SW 1271 (cell line): ENCODE results near the gene EEF1G.
A peak's percentile ranks its signal among the peaks of the same experiment; 100 is the strongest.

Source experiments
- DNase-seq, 2 experiments: peaks; one replicate each; lab custom pipeline; 2025; lab: John Stamatoyannopoulos, UW

EEF1G gene

GRCh38 chr11:62539238-62539925 is 34.3 kb downstream of the EEF1G start:
- DNase-seq: peak in 1 of 2 experiments; percentile 38

GRCh38 chr11:62538470-62539237 is 35.0 kb downstream of the EEF1G start:
- no peak for DNase-seq

- no peak for DNase-seq
These were observed 37.3 kb downstream of the EEF1G start for GRCh38 chr11:62536301-62536957.

- DNase-seq: no peak
These were observed 37.9 kb downstream of the EEF1G start for GRCh38 chr11:62535802-62536201.

GRCh38 chr11:62534779-62535545 is 38.7 kb downstream of the EEF1G start:
- no peak for DNase-seq

- DNase-seq: no peak
These were observed 41.6 kb downstream of the EEF1G start for GRCh38 chr11:62532096-62532495.

- DNase-seq: no peak
These were observed 56.8 kb downstream of the EEF1G start for GRCh38 chr11:62516736-62517371.

GRCh38 chr11:62514151-62514550 is 59.5 kb downstream of the EEF1G start:
- no peak for DNase-seq

- no peak for DNase-seq
These were observed 60.1 kb downstream of the EEF1G start for GRCh38 chr11:62513626-62514025.

GRCh38 chr11:62512961-62513360 is 60.7 kb downstream of the EEF1G start:
- no peak for DNase-seq
